ENCODE measurements around the gene ALDH3A1. TPM values are rescaled to one million over a fixed set of nuclear protein-coding genes. Genes with fewer than 3 reads are reported as not detected.

ALDH3A1 gene
- total and polyA plus RNA-seq, 2 donors (not counting 3 experiments of a cell fraction or from before 2014, with no cell fraction given), result 0.11 to 1.2 TPM

- no peaks in the 10 kb centered on the region for H3K4me1 ChIP-seq (ENCODE audit: control insufficient read depth, extremely low read depth, insufficient read depth, low read length)
- no peaks in the 10 kb centered on the region for H3K36me3 ChIP-seq (ENCODE audit: control insufficient read depth in 2 of 2, extremely low read depth in 1 of 2, insufficient read depth in 2 of 2, low read length in 2 of 2)
- H3K4me3 ChIP-seq (replicated peaks in 1 of 3; ENCODE audit: insufficient read depth in 1 of 3, low read depth in 1 of 3, low read length in 3 of 3), result no peak overlapping the region
- POLR2A ChIA-PET, result no interaction called here
- TF ChIP-seq POLR2A (IDR thresholded peaks at IDR 0.05; ENCODE audit: low read depth, low read length) (no peak), EZH2 (IDR thresholded peaks at IDR 0.05; ENCODE audit: borderline replicate concordance, low read depth, low read length, severe bottlenecking) (no peak), JUN (IDR thresholded peaks at IDR 0.05; ENCODE audit: borderline replicate concordance, insufficient read depth, insufficient read length, low read depth) (no peak), FOS (IDR thresholded peaks at IDR 0.05; ENCODE audit: borderline replicate concordance, insufficient read depth, low read length) (no peak), GATA2 (IDR thresholded peaks at IDR 0.05; ENCODE audit: insufficient read depth, insufficient read length, low read depth, low read length) (no peak), POLR2AphosphoS5 (IDR thresholded peaks at IDR 0.05; ENCODE audit: insufficient read depth, low read depth, low read length) (no peak), MYC (IDR thresholded peaks at IDR 0.05; ENCODE audit: low read depth, low read length) (no peak)
- TF ChIP-seq, protein P1, sequence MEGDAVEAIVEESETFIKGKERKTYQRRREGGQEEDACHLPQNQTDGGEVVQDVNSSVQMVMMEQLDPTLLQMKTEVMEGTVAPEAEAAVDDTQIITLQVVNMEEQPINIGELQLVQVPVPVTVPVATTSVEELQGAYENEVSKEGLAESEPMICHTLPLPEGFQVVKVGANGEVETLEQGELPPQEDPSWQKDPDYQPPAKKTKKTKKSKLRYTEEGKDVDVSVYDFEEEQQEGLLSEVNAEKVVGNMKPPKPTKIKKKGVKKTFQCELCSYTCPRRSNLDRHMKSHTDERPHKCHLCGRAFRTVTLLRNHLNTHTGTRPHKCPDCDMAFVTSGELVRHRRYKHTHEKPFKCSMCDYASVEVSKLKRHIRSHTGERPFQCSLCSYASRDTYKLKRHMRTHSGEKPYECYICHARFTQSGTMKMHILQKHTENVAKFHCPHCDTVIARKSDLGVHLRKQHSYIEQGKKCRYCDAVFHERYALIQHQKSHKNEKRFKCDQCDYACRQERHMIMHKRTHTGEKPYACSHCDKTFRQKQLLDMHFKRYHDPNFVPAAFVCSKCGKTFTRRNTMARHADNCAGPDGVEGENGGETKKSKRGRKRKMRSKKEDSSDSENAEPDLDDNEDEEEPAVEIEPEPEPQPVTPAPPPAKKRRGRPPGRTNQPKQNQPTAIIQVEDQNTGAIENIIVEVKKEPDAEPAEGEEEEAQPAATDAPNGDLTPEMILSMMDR (IDR thresholded peaks at IDR 0.05; ENCODE audit: extremely low read depth in 1 of 2, insufficient read depth in 1 of 2, low read depth in 1 of 2, low read length in 2 of 2), result no peak
- TF ChIP-seq, protein P2, sequence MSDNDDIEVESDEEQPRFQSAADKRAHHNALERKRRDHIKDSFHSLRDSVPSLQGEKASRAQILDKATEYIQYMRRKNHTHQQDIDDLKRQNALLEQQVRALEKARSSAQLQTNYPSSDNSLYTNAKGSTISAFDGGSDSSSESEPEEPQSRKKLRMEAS (IDR thresholded peaks at IDR 0.05; ENCODE audit: insufficient read depth, insufficient read length), result no peak
- H3K4me2 ChIP-seq (ENCODE audit: insufficient read depth, low read length), result no peak overlapping the region
- H3K9ac ChIP-seq (replicated peaks; ENCODE audit: extremely low read depth, insufficient read depth, low read length), result no peak overlapping the region
- H3K9me3 ChIP-seq (replicated peaks; ENCODE audit: control insufficient read depth, insufficient read depth, low read length), result no peaks in the 10 kb centered on the region
- BruUV-seq (replicated peaks), result no TSS peak
- DNase-seq (ENCODE audit: low read depth, low spot score) (no peak), FAIRE-seq (no peak)
- no peak overlapping the region for H3K27ac ChIP-seq (ENCODE audit: insufficient read depth, low read depth, low read length)
- no peaks in the 10 kb centered on the region for H3K9me1 ChIP-seq (replicated peaks; ENCODE audit: control insufficient read depth, extremely low read depth, insufficient read depth, low read length)
- no peaks in the 10 kb centered on the region for H3K79me2 ChIP-seq (ENCODE audit: control insufficient read depth, insufficient read depth, low read length)
- CTCF ChIA-PET, result interaction anchor here (1.0 to 1.5 kb wide), 3 partner anchors 10 to 32 kb away, joined by 3 to 4 read pairs (median 3); no protein-coding TSS in a partner anchor
- intact Hi-C loops (cut with micrococcal nuclease) (no loop called here), dilution Hi-C loops (cut with MboI; ENCODE audit: extremely low pct_ligation_motif_present, low sequenced_read_pairs) (no loop called here)
- no peak overlapping the region for H2AFZ ChIP-seq (ENCODE audit: low read depth, low read length)
- H4K20me1 ChIP-seq (replicated peaks; ENCODE audit: control insufficient read depth, extremely low read depth, insufficient read depth, low read length), result no peaks in the 10 kb centered on the region
- no peaks in the 10 kb centered on the region for H3K27me3 ChIP-seq (ENCODE audit: control insufficient read depth in 2 of 2, insufficient read depth in 2 of 2, low read length in 2 of 2)
These were observed 44.8 kb downstream of the ALDH3A1 start for GRCh38 chr17:19703106-19703827.

Data from endothelial cell of umbilical vein (primary cell).